IMR-90 (cell line): ENCODE results near the gene UTP4. TPM values are rescaled to one million over a fixed set of nuclear protein-coding genes. Genes with fewer than 3 reads are reported as not detected.

Experiments used
- ATAC-seq: fragments of 200-7000 bp; cut with Tn5 transposase; 2 replicates; pipeline ENCODE4 v1.9.1; 2020; ENCODE audit warnings: low read depth, mild to moderate bottlenecking, moderate library complexity
- BruUV-seq: library from RNA; stranded (reverse); fragments of 400-500 nt; replicated peaks from 2 replicates; lab custom pipeline; 2021; lab: Mats Ljungman, UMichigan
- CTCF ChIA-PET: fragments of 300-600 bp; formaldehyde crosslinking; extraction: SDS; loops from one replicate; lab custom pipeline; 2021; ENCODE audit warnings: antibody characterized with exemption; lab: Yijun Ruan, JAX
- POLR2A ChIA-PET: fragments of 300-600 bp; sonication (Branson Sonifier 250); formaldehyde crosslinking; loops from one replicate; lab custom pipeline; 2022; ENCODE audit warnings: antibody characterized with exemption; ENCODE audit not compliant: unreplicated experiment; lab: Charles Lee
- DNase-seq: peaks from one replicate; pipeline ENCODE4 v3.0.0; 2013
- H2AFZ ChIP-seq: replicated peaks from 2 replicates; pipeline ENCODE3; 2013; ENCODE audit warnings: low read length, mild to moderate bottlenecking; ENCODE audit not compliant: poor library complexity
- H2AK5ac ChIP-seq: 2 replicates; pipeline ENCODE4 v1.6.1; 2013; ENCODE audit warnings: low read depth, low read length, inconsistent platforms
- H2AK9ac ChIP-seq: replicated peaks from 2 replicates; pipeline ENCODE3; 2013; ENCODE audit warnings: mild to moderate bottlenecking, low read depth, low read length, moderate library complexity; ENCODE audit not compliant: poor library complexity
- H2BK120ac ChIP-seq: 2 replicates; pipeline ENCODE4 v1.6.1; 2013; ENCODE audit warnings: low read depth, low read length, inconsistent platforms
- H2BK15ac ChIP-seq: 3 replicates; pipeline ENCODE4 v1.6.1; 2013; ENCODE audit warnings: low read depth, low read length, inconsistent platforms
- H2BK20ac ChIP-seq: 2 replicates; pipeline ENCODE4 v1.6.1; 2013; ENCODE audit warnings: low read depth, mild to moderate bottlenecking, inconsistent platforms, low read length, moderate library complexity
- H2BK5ac ChIP-seq: 2 replicates; pipeline ENCODE4 v1.6.1; 2013; ENCODE audit warnings: mild to moderate bottlenecking, low read depth, low read length, inconsistent platforms; ENCODE audit not compliant: poor library complexity, severe bottlenecking
- H3K14ac ChIP-seq: replicated peaks from 2 replicates; pipeline ENCODE4 v1.6.1; 2013; ENCODE audit warnings: low read depth, low read length, inconsistent platforms
- H3K18ac ChIP-seq: 2 replicates; pipeline ENCODE4 v1.6.1; 2013; ENCODE audit warnings: low read depth, low read length, control low read depth
- H3K23ac ChIP-seq: 2 replicates; pipeline ENCODE4 v1.6.1; 2013; ENCODE audit warnings: low read depth, low read length, inconsistent platforms
- H3K27ac ChIP-seq: 2 replicates; pipeline ENCODE4 v1.5.1; 2013; ENCODE audit warnings: mild to moderate bottlenecking, control low read depth, low read length; ENCODE audit not compliant: insufficient read depth
- H3K27me3 ChIP-seq: 2 replicates; pipeline ENCODE4 v1.6.1; 2013; ENCODE audit warnings: low read length; ENCODE audit not compliant: control insufficient read depth, insufficient read depth
- H3K36me3 ChIP-seq: 2 replicates; pipeline ENCODE4 v1.6.1; 2013; ENCODE audit warnings: low read length, mixed read lengths; ENCODE audit not compliant: control insufficient read depth, insufficient read depth
- H3K4ac ChIP-seq: 2 replicates; pipeline ENCODE4 v1.6.1; 2013; ENCODE audit warnings: low read depth, low read length, inconsistent platforms
- H3K4me1 ChIP-seq: 2 replicates; pipeline ENCODE4 v1.6.1; 2013; ENCODE audit warnings: low read length, mixed read lengths; ENCODE audit not compliant: control insufficient read depth, insufficient read depth
- H3K4me2 ChIP-seq: 2 replicates; pipeline ENCODE4 v1.6.1; 2013; ENCODE audit warnings: low read depth, mild to moderate bottlenecking, control low read depth, low read length, moderate library complexity
- H3K4me3 ChIP-seq: 2 replicates; pipeline ENCODE4 v1.5.1; 2013; ENCODE audit warnings: low read depth, mild to moderate bottlenecking, control low read depth, low read length, moderate library complexity; ENCODE audit not compliant: insufficient read depth
- H3K56ac ChIP-seq: 2 replicates; pipeline ENCODE4 v1.6.1; 2013; ENCODE audit warnings: low read length, inconsistent platforms; ENCODE audit not compliant: insufficient read depth; ENCODE audit errors: extremely low read depth
- H3K79me1 ChIP-seq, 2 experiments: 2 replicates each; pipeline ENCODE4 v1.6.1; 2013; ENCODE audit warnings: low read length in 2 of 2, inconsistent platforms in 1 of 2, low read depth in 1 of 2
- H3K9ac ChIP-seq: 2 replicates; pipeline ENCODE4 v1.6.1; 2013; ENCODE audit warnings: low read depth, low read length, control low read depth
- H3K9me1 ChIP-seq: 2 replicates; pipeline ENCODE4 v1.6.1; 2013; ENCODE audit warnings: low read length, inconsistent platforms; ENCODE audit not compliant: insufficient read depth
- H3K9me3 ChIP-seq: 2 replicates; pipeline ENCODE4 v1.6.1; 2013; ENCODE audit warnings: low read length; ENCODE audit not compliant: control insufficient read depth, insufficient read depth
- H4K20me1 ChIP-seq: 2 replicates; pipeline ENCODE4 v1.6.1; 2013; ENCODE audit warnings: low read length, inconsistent platforms; ENCODE audit not compliant: insufficient read depth
- H4K5ac ChIP-seq: 2 replicates; pipeline ENCODE4 v1.6.1; 2013; ENCODE audit warnings: mild to moderate bottlenecking, low read depth, low read length, control low read depth
- H4K8ac ChIP-seq, 2 experiments: 2 replicates each; pipeline ENCODE4 v1.6.1; 2013; ENCODE audit warnings: low read depth in 2 of 2, low read length in 2 of 2, control low read depth in 1 of 2, inconsistent platforms in 1 of 2
- H4K91ac ChIP-seq: 2 replicates; pipeline ENCODE4 v1.6.1; 2013; ENCODE audit warnings: low read depth, low read length, inconsistent platforms; ENCODE audit not compliant: insufficient read depth
- CEBPB ChIP-seq: IDR thresholded peaks from 2 replicates; pipeline ENCODE4 v1.6.1; 2012; ENCODE audit warnings: low read depth, low read length, improper control_type of control experiment
- CHD1 ChIP-seq: IDR thresholded peaks from 2 replicates; pipeline ENCODE4 v1.6.1; 2012; ENCODE audit warnings: low read depth, low read length, improper control_type of control experiment
- CTCF ChIP-seq: conservative IDR thresholded peaks from 2 replicates; pipeline ENCODE4 v1.5.1; 2012; ENCODE audit warnings: mild to moderate bottlenecking, low read depth, low read length, improper control_type of control experiment
- ELK1 ChIP-seq: fragments of 150-350 bp; IDR thresholded peaks from 2 replicates; pipeline ENCODE4 v1.6.1; 2016; ENCODE audit warnings: low read depth, mild to moderate bottlenecking, low read length, moderate library complexity, borderline replicate concordance
- FOS ChIP-seq: fragments of 150-350 bp; IDR thresholded peaks from 2 replicates; pipeline ENCODE4 v1.6.1; 2016; ENCODE audit warnings: low read depth, low read length
- MAZ ChIP-seq: IDR thresholded peaks from 2 replicates; pipeline ENCODE4 v1.6.1; 2012; ENCODE audit warnings: low read depth, mild to moderate bottlenecking, low read length, improper control_type of control experiment, moderate library complexity, borderline replicate concordance
- MXI1 ChIP-seq: IDR thresholded peaks from 2 replicates; pipeline ENCODE4 v1.6.1; 2012; ENCODE audit warnings: low read depth, mild to moderate bottlenecking, low read length, moderate library complexity, borderline replicate concordance
- NFE2L2 ChIP-seq: fragments of 150-350 bp; IDR thresholded peaks from 2 replicates; pipeline ENCODE4 v1.6.1; 2016; ENCODE audit warnings: low read depth, mild to moderate bottlenecking, low read length
- POLR2A ChIP-seq: IDR thresholded peaks from 2 replicates; pipeline ENCODE4 v1.6.1; 2012; ENCODE audit warnings: mild to moderate bottlenecking, low read depth, low read length
- RCOR1 ChIP-seq: IDR thresholded peaks from 2 replicates; pipeline ENCODE4 v1.6.1; 2012; ENCODE audit warnings: mild to moderate bottlenecking, low read length, improper control_type of control experiment; ENCODE audit not compliant: insufficient replicate concordance
- RFX5 ChIP-seq: IDR thresholded peaks from 2 replicates; pipeline ENCODE4 v1.8.0; 2012; ENCODE audit warnings: low read depth, mild to moderate bottlenecking, low read length, moderate library complexity
- WGBS, 2 experiments: methylation state at CpG; one replicate each; pipeline versions ENCODE4 v1.1.5 to v1.1.7; 2013; ENCODE audit warnings: missing lambda C conversion rate in 2 of 2; ENCODE audit not compliant: insufficient read length in 1 of 2; ENCODE audit errors: extremely low coverage in 2 of 2; 5-methylcytosine and 5-hydroxymethylcytosine counted together
- dilution Hi-C: fragments of 300-500 bp; cut with HindIII; formaldehyde crosslinking; loops from one replicate; pipeline ENCODE4 v1.14.3; 2018; ENCODE audit warnings: low sequenced_read_pairs; ENCODE audit not compliant: unreplicated experiment
- in situ Hi-C: fragments of 300-500 bp; cut with MboI; formaldehyde crosslinking; loops from 3 replicates; pipeline ENCODE4 v1.14.3; 2019; ENCODE audit warnings: low sequenced_read_pairs, inconsistent platforms, mixed read lengths
- intact Hi-C: fragments of 100-400 bp; cut with micrococcal nuclease; formaldehyde crosslinking; loops from 2 replicates; pipeline ENCODE4 v1.10.0; 2022
- polyA plus RNA-seq, 3 experiments: library from polyadenylated mRNA; depleted of rRNA; stranded (reverse); fragments of >200 nt; gene quantifications; 2 replicates each; pipeline ENCODE4 v1.2.3, GENCODE V29; 2012; ENCODE audit warnings: low replicate concordance in 1 of 3
- total RNA-seq: library from RNA; depleted of rRNA; stranded (reverse); fragments of >200 nt; gene quantifications from 2 replicates; pipeline ENCODE4 v1.2.3, GENCODE V29; 2012
- TF ChIP-seq, protein P1 (sequence below): fragments of 150-350 bp; IDR thresholded peaks from 2 replicates; pipeline ENCODE4 v1.6.1; 2017; ENCODE audit warnings: mild to moderate bottlenecking, antibody characterized with exemption, low read length, low read depth

Gene UTP4
- total and polyA plus RNA-seq, 2 of the 4 experiments (the other 2 are of a cell fraction) = 32.1 to 61.8 TPM

GRCh38 chr16:69100071-69100691 lies 32.3 kb upstream of the UTP4 start:
- Histone ChIP-seq H2BK20ac (no peak overlapping the region), H4K5ac (no peak overlapping the region), H3K9me3 (no peaks in the 10 kb centered on the region), H3K4ac (no peak overlapping the region), H2BK15ac (no peak overlapping the region), H3K79me1 (no peaks in the 10 kb centered on the region), H3K23ac (no peak overlapping the region), H2AFZ (no peak overlapping the region), H3K4me2 (no peak overlapping the region), H2BK120ac (no peak overlapping the region), H4K8ac (no peak overlapping the region), H2AK5ac (no peak overlapping the region), H2AK9ac (no peak overlapping the region), H3K27me3 (no peaks in the 10 kb centered on the region), H4K20me1 (no peaks in the 10 kb centered on the region), H3K36me3 (no peaks in the 10 kb centered on the region), H3K18ac (no peak overlapping the region), H2BK5ac (no peak overlapping the region), H3K14ac (no peak overlapping the region), H3K9ac (no peak overlapping the region), H3K4me1 (peaks cover 4% of the 10 kb centered on the region; the same call in 1 of the 2 replicates), H4K91ac (no peak overlapping the region), H3K56ac (no peak overlapping the region), H3K27ac (no peak overlapping the region), H3K4me3 (no peak overlapping the region), H3K9me1 (peaks cover 3% of the 10 kb centered on the region)
- TF ChIP-seq, protein P1, sequence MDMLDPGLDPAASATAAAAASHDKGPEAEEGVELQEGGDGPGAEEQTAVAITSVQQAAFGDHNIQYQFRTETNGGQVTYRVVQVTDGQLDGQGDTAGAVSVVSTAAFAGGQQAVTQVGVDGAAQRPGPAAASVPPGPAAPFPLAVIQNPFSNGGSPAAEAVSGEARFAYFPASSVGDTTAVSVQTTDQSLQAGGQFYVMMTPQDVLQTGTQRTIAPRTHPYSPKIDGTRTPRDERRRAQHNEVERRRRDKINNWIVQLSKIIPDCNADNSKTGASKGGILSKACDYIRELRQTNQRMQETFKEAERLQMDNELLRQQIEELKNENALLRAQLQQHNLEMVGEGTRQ = no peak
- TF ChIP-seq ELK1 (no peak), CTCF (no peak), RCOR1 (no peak), MXI1 (no peak), FOS (no peak), CHD1 (no peak), POLR2A (no peak), NFE2L2 (no peak), RFX5 (no peak), CEBPB (no peak), MAZ (no peak)
- dilution Hi-C loops (no loop called here), in situ Hi-C loops (no loop called here), intact Hi-C loops (no loop called here)
- DNase-seq (no peak), ATAC-seq (no peak)
- no TSS peak for BruUV-seq
- WGBS, 2 experiments = 67% methylated on average over 4 of the region's 11 CpGs; no CpG with 5 or more reads in 1 of the 2 experiments
- ChIA-PET CTCF (no interaction called here), POLR2A (no interaction called here)
